KMS-11 (cell line): Measurements from ENCODE around the gene GAA.

Experiments
- H2AFZ ChIP-seq: fragments of 200-600 bp; sonication (generic); 2 replicates; pipeline ENCODE4 v1.6.1; 2016; ENCODE audit warnings: antibody characterized with exemption, mixed run types, low read depth
- H3K27ac ChIP-seq: fragments of 200-600 bp; sonication (generic); 2 replicates; pipeline ENCODE4 v1.6.1; 2016; ENCODE audit warnings: mild to moderate bottlenecking, mixed run types
- H3K27me3 ChIP-seq: fragments of 200-600 bp; sonication (generic); 2 replicates; pipeline ENCODE4 v1.6.1; 2017; ENCODE audit warnings: mild to moderate bottlenecking, low read depth, mixed run types, moderate library complexity; ENCODE audit not compliant: insufficient read depth
- H3K36me3 ChIP-seq: fragments of 200-600 bp; sonication (generic); 2 replicates; pipeline ENCODE4 v1.6.1; 2017; ENCODE audit warnings: mild to moderate bottlenecking, mixed run types; ENCODE audit not compliant: insufficient read depth
- H3K4me1 ChIP-seq: fragments of 200-600 bp; sonication (generic); 2 replicates; pipeline ENCODE4 v1.6.1; 2016; ENCODE audit warnings: mild to moderate bottlenecking, low read depth, mixed run types; ENCODE audit not compliant: poor library complexity, severe bottlenecking
- H3K4me2 ChIP-seq: fragments of 200-600 bp; sonication (generic); 2 replicates; pipeline ENCODE4 v1.7.0; 2016; ENCODE audit warnings: mild to moderate bottlenecking, mixed run types
- H3K4me3 ChIP-seq: fragments of 200-600 bp; sonication (generic); IDR thresholded peaks from 2 replicates; pipeline ENCODE4 v1.6.1; 2017; ENCODE audit warnings: low read depth, low read length, mixed read lengths; ENCODE audit not compliant: insufficient read depth
- H3K79me2 ChIP-seq: fragments of 200-600 bp; sonication (generic); 2 replicates; pipeline ENCODE4 v1.6.1; 2016; ENCODE audit warnings: low read depth, mixed run types; ENCODE audit not compliant: insufficient read depth
- H3K9ac ChIP-seq: fragments of 200-600 bp; sonication (generic); 2 replicates; pipeline ENCODE4 v1.6.1; 2016; ENCODE audit warnings: mild to moderate bottlenecking, mixed run types
- H4K20me1 ChIP-seq: fragments of 200-600 bp; sonication (generic); 2 replicates; pipeline ENCODE4 v1.6.1; 2016; ENCODE audit warnings: mild to moderate bottlenecking, mixed run types; ENCODE audit not compliant: insufficient read depth
- TF ChIP-seq, protein P1 (sequence below): fragments of 200-600 bp; sonication (generic); conservative IDR thresholded peaks from 2 replicates; pipeline ENCODE4 v1.6.1; 2017; ENCODE audit warnings: low read depth, mild to moderate bottlenecking, antibody characterized with exemption, low read length, moderate library complexity, mixed read lengths

The GAA gene

DNA sequence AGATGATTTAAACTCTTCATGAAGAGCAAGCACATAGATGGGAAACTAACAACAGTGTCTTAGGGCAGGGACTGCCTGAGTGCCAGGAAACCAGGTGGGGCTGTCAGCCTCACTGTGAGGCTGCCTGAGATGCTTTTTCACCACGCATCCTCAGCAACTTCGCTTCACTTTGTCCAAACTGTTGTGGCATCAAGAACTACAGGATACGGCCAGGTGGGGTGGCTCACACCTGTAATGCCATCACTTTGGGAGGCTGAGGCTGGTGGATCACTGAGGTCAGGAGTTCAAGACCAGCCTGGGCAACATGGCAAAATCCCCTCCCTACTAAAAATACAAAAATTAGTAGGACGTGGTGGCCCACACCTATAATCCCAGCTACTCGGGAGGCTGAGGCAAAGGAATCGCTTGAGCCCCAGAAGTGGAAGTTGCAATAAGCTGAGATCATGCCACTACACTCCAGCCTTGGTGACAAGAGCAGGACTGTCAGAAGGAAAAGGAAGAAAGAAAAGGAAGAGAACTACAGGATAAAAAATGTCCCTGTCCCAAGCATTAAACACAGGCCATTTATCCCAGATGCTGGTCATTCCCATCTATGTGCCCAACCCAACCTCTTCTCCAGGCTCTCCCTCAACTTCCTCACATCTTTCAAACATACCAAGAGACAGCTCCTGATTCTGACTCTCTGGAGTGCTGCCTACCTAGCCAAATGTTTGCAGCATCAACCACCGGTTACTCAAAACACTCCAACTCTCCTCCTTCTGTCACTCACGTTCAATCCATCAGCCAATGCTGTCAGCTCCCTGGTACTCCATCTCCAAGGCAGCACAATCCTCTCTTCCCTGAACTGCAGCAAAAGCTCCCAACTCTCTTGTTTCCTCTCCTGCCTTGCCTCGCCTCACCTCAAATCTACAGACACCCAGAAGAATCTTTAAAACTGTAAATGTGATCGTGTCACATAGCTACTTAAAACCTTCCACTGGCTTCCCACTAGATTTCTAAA lies 44.0 kb downstream of the GAA start:
- peak overlapping the region; percentile 80; the same call in 1 of the 2 replicates for H3K9ac ChIP-seq
- peak overlapping the region; percentile 39 for H3K4me3 ChIP-seq
- peaks cover 66% of the 10 kb centered on the region for H3K79me2 ChIP-seq
- no peaks in the 10 kb centered on the region for H3K27me3 ChIP-seq
- peaks cover 17% of the 10 kb centered on the region for H3K4me1 ChIP-seq
- H3K36me3 ChIP-seq: peaks cover 25% of the 10 kb centered on the region; the same call in 1 of the 2 replicates
- peaks cover 13% of the 10 kb centered on the region for H4K20me1 ChIP-seq
- no peak overlapping the region for H2AFZ ChIP-seq
- H3K4me2 ChIP-seq: peak overlapping the region; percentile 98
- H3K27ac ChIP-seq: peak overlapping the region; percentile 67; the same call in 1 of the 2 replicates
- TF ChIP-seq, protein P1, sequence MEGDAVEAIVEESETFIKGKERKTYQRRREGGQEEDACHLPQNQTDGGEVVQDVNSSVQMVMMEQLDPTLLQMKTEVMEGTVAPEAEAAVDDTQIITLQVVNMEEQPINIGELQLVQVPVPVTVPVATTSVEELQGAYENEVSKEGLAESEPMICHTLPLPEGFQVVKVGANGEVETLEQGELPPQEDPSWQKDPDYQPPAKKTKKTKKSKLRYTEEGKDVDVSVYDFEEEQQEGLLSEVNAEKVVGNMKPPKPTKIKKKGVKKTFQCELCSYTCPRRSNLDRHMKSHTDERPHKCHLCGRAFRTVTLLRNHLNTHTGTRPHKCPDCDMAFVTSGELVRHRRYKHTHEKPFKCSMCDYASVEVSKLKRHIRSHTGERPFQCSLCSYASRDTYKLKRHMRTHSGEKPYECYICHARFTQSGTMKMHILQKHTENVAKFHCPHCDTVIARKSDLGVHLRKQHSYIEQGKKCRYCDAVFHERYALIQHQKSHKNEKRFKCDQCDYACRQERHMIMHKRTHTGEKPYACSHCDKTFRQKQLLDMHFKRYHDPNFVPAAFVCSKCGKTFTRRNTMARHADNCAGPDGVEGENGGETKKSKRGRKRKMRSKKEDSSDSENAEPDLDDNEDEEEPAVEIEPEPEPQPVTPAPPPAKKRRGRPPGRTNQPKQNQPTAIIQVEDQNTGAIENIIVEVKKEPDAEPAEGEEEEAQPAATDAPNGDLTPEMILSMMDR: no peak

DNA sequence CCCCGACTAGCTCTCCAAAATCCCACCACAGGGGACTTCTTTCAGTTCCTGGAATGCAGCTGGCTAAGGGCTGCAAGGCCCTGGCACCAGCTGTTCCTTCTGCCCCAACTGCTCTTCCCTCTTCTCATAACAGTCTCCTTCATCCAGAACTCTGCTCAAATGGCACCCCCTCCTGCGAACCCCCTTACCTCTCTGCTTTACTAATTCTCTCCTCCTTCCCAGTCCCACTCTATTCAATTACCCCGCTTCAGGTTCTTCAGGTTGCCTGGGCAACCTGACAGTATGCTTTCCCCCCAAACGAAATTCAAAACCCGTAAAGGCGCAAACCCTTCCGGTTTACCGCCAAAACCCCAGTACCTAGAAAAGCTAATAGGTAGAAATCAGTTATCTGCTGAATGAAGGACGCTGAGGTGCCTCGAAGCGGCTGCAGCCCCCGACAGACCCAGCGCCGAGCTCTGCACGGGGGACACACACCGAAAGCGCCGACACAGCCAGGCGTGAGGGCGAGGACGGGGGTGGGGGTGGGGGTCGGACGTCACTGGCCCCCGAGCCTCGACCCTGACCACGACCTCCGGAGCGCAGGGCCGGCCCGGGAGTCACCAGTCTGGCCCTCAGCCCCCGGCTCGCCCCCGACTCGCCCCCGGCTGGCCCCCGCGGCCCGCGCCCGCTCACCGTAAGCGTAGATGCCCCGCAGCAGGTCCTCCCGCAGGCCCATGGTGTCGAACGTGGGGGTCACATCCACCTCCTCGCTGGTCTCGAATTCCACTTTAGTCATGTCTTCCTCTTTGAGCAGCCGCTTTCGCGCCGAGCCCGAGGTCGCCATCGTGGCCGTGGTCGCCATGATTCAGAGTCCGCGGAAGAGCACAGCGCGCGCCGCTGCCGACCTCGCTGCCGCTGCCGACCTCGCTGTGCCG lies 45.0 kb downstream of the GAA start:
- peak overlapping the region; percentile 67; the same call in 1 of the 2 replicates for H3K27ac ChIP-seq
- H3K9ac ChIP-seq: peak overlapping the region; percentile 80
- TF ChIP-seq, protein P1: no peak; the same call in 1 of the 2 replicates
- peaks cover 20% of the 10 kb centered on the region; the same call in 1 of the 2 replicates for H3K36me3 ChIP-seq
- peaks cover 66% of the 10 kb centered on the region for H3K79me2 ChIP-seq
- H3K27me3 ChIP-seq: no peaks in the 10 kb centered on the region
- peaks cover 13% of the 10 kb centered on the region for H4K20me1 ChIP-seq
- peak overlapping the region; percentile 98 for H3K4me2 ChIP-seq
- H3K4me1 ChIP-seq: peaks cover 17% of the 10 kb centered on the region
- H2AFZ ChIP-seq: peak overlapping the region; percentile 50; the same call in 1 of the 2 replicates
- H3K4me3 ChIP-seq: peak overlapping the region; percentile 39

GRCh38 chr17:80147035-80147822 lies 45.8 kb downstream of the GAA start, which contains the start of gene EIF4A3:
Gene EIF4A3, minus strand, starts transcription at chr17:80147128. Its CDS starts 167 bp downstream, at chr17:80146961.
- Histone ChIP-seq H3K36me3 (peaks cover 16% of the 10 kb centered on the region; the same call in 1 of the 2 replicates), H3K27ac (peak within 1 kb of the TSS; percentile 67), H3K79me2 (peaks cover 58% of the 10 kb centered on the region), H3K27me3 (no peaks in the 10 kb centered on the region), H2AFZ (peak within 1 kb of the TSS; percentile 80), H3K4me1 (peaks cover 17% of the 10 kb centered on the region), H3K4me3 (peak within 1 kb of the TSS; percentile 39), H4K20me1 (peaks cover 13% of the 10 kb centered on the region), H3K9ac (peak within 1 kb of the TSS; percentile 80), H3K4me2 (peak within 1 kb of the TSS; percentile 98)
- TF ChIP-seq, protein P1: no peak
